PC-9 (cell line): Measurements from ENCODE around the gene NLK. TPM values are rescaled to one million over a fixed set of nuclear protein-coding genes. Genes with fewer than 3 reads are reported as not detected.

Source experiments
- BruUV-seq: library from RNA; stranded (reverse); fragments of 400-500 nt; replicated peaks from 2 replicates; lab custom pipeline; 2021; lab: Mats Ljungman, UMichigan
- CTCF ChIA-PET: fragments of 300-600 bp; sonication (Branson Sonifier 250); formaldehyde crosslinking; loops from one replicate; lab custom pipeline; 2022; ENCODE audit warnings: antibody characterized with exemption; lab: Charles Lee
- POLR2A ChIA-PET: fragments of 300-600 bp; sonication (Branson Sonifier 250); formaldehyde crosslinking; loops from one replicate; lab custom pipeline; 2022; ENCODE audit warnings: antibody characterized with exemption; ENCODE audit not compliant: unreplicated experiment; lab: Charles Lee
- DNase-seq, 2 experiments: peaks; one replicate each; pipeline versions ENCODE4 v3.0.0 to v3.0.0-alpha.2; 2015 to 2022; ENCODE audit warnings: mixed read lengths in 1 of 2
- H2AFZ ChIP-seq: fragments of 200-600 bp; sonication (generic); 2 replicates; pipeline ENCODE4 v1.8.1; 2017; ENCODE audit warnings: antibody characterized with exemption
- H3F3A ChIP-seq: fragments of 200-600 bp; sonication (generic); 2 replicates; pipeline ENCODE4 v1.8.1; 2017; ENCODE audit warnings: antibody characterized with exemption, mild to moderate bottlenecking, low read depth; ENCODE audit not compliant: insufficient read depth
- H3K27ac ChIP-seq: fragments of 200-600 bp; sonication (generic); 2 replicates; pipeline ENCODE4 v1.6.1; 2016; ENCODE audit warnings: mixed run types
- H3K27me3 ChIP-seq: fragments of 200-600 bp; sonication (generic); 2 replicates; pipeline ENCODE4 v1.6.1; 2016; ENCODE audit warnings: low read depth, mixed run types; ENCODE audit not compliant: insufficient read depth
- H3K36me3 ChIP-seq: fragments of 200-600 bp; sonication (generic); 2 replicates; pipeline ENCODE4 v1.6.1; 2016; ENCODE audit warnings: low read depth, mixed run types
- H3K4me1 ChIP-seq: fragments of 200-600 bp; sonication (generic); replicated peaks from 2 replicates; pipeline ENCODE4 v1.6.1; 2016; ENCODE audit warnings: mixed run types; ENCODE audit not compliant: insufficient read depth
- H3K4me2 ChIP-seq: fragments of 200-600 bp; sonication (generic); 2 replicates; pipeline ENCODE4 v1.6.1; 2017; ENCODE audit warnings: mixed run types
- H3K4me3 ChIP-seq: fragments of 200-600 bp; sonication (generic); 2 replicates; pipeline ENCODE4 v1.6.1; 2016; ENCODE audit warnings: mixed run types
- H3K79me2 ChIP-seq: fragments of 200-600 bp; sonication (generic); 2 replicates; pipeline ENCODE4 v1.6.1; 2017; ENCODE audit warnings: low read depth, mixed run types
- H3K9me2 ChIP-seq: fragments of 200-600 bp; sonication (generic); 2 replicates; pipeline ENCODE4 v1.8.1; 2017; ENCODE audit warnings: mild to moderate bottlenecking; ENCODE audit not compliant: insufficient read depth
- H3K9me3 ChIP-seq: fragments of 200-600 bp; sonication (generic); 2 replicates; pipeline ENCODE4 v1.8.1; 2016; ENCODE audit warnings: low read depth; ENCODE audit not compliant: insufficient read depth
- H4K20me1 ChIP-seq: fragments of 200-600 bp; sonication (generic); 2 replicates; pipeline ENCODE4 v1.8.1; 2017; ENCODE audit not compliant: insufficient read depth
- CTCF ChIP-seq: fragments of 200-600 bp; sonication (generic); conservative IDR thresholded peaks from 2 replicates; pipeline ENCODE4 v1.6.1; 2017; ENCODE audit warnings: mixed run types, antibody characterized with exemption, mild to moderate bottlenecking, moderate library complexity
- EZH2 ChIP-seq: fragments of 200-600 bp; sonication (generic); IDR thresholded peaks from 2 replicates; pipeline ENCODE4 v1.8.0; 2017; ENCODE audit warnings: antibody characterized with exemption, low read depth
- intact Hi-C: fragments of 100-400 bp; cut with micrococcal nuclease; formaldehyde crosslinking; loops from one replicate; pipeline ENCODE4 v1.10.0; 2022; ENCODE audit not compliant: unreplicated experiment
- total RNA-seq: library from RNA; stranded (reverse); gene quantifications from 2 replicates; pipeline ENCODE4 v1.2.3, GENCODE V29; 2021

NLK gene
- total RNA-seq, 1 experiment from 2014 or later, result 20.7 TPM

- ChIA-PET CTCF (no interaction called here), POLR2A (no interaction called here)
- Histone ChIP-seq H3K9me2 (no peaks in the 10 kb centered on the region; the same call in 1 of the 2 replicates), H2AFZ (no peak overlapping the region), H3K27me3 (no peaks in the 10 kb centered on the region), H3F3A (no peaks in the 10 kb centered on the region), H3K27ac (no peak overlapping the region), H3K36me3 (peaks cover 6% of the 10 kb centered on the region; the same call in 1 of the 2 replicates), H4K20me1 (peaks cover 9% of the 10 kb centered on the region), H3K4me3 (no peak overlapping the region), H3K79me2 (peaks cover 84% of the 10 kb centered on the region), H3K4me1 (peaks cover 29% of the 10 kb centered on the region), H3K9me3 (no peaks in the 10 kb centered on the region), H3K4me2 (peak overlapping the region; percentile 85; the same call in 1 of the 2 replicates)
- intact Hi-C loops, result loop anchor here (10.0 kb wide), 1 partner anchor 61 kb away; no protein-coding TSS in a partner anchor
- TF ChIP-seq EZH2 (no peak), CTCF (no peak)
- no peak for DNase-seq
- no TSS peak for BruUV-seq
Measured at GRCh38 chr17:28045304-28045703, 2.8 kb downstream of the NLK start.

GRCh38 chr17:28046034-28046825 lies 3.8 kb downstream of the NLK start:
- H3K4me2 ChIP-seq, result no peak overlapping the region
- intact Hi-C loops, result loop anchor here (10.0 kb wide), 1 partner anchor 61 kb away; no protein-coding TSS in a partner anchor
- BruUV-seq, result no TSS peak
- no peak overlapping the region for H2AFZ ChIP-seq
- no peaks in the 10 kb centered on the region for H3F3A ChIP-seq
- no peak for DNase-seq
- ChIA-PET POLR2A (no interaction called here), CTCF (no interaction called here)
- TF ChIP-seq CTCF (no peak), EZH2 (no peak)
- no peaks in the 10 kb centered on the region for H3K27me3 ChIP-seq
- H4K20me1 ChIP-seq, result peaks cover 9% of the 10 kb centered on the region
- peaks cover 6% of the 10 kb centered on the region; the same call in 1 of the 2 replicates for H3K36me3 ChIP-seq
- H3K4me1 ChIP-seq, result peaks cover 29% of the 10 kb centered on the region
- H3K27ac ChIP-seq, result no peak overlapping the region
- no peaks in the 10 kb centered on the region; the same call in 1 of the 2 replicates for H3K9me2 ChIP-seq
- peaks cover 91% of the 10 kb centered on the region for H3K79me2 ChIP-seq
- no peak overlapping the region for H3K4me3 ChIP-seq
- H3K9me3 ChIP-seq, result no peaks in the 10 kb centered on the region

GRCh38 chr17:28047806-28048205 lies 5.3 kb downstream of the NLK start:
- Histone ChIP-seq H3K79me2 (peaks cover 92% of the 10 kb centered on the region), H3K27me3 (no peaks in the 10 kb centered on the region), H3K4me1 (peaks cover 23% of the 10 kb centered on the region), H3K9me3 (no peaks in the 10 kb centered on the region), H2AFZ (no peak overlapping the region), H3K4me3 (no peak overlapping the region), H3K27ac (no peak overlapping the region), H4K20me1 (peaks cover 13% of the 10 kb centered on the region), H3K9me2 (no peaks in the 10 kb centered on the region; the same call in 1 of the 2 replicates), H3K4me2 (no peak overlapping the region), H3F3A (no peaks in the 10 kb centered on the region), H3K36me3 (peaks cover 6% of the 10 kb centered on the region; the same call in 1 of the 2 replicates)
- ChIA-PET POLR2A (no interaction called here), CTCF (no interaction called here)
- TF ChIP-seq CTCF (no peak), EZH2 (no peak)
- no TSS peak for BruUV-seq
- no peak for DNase-seq
- intact Hi-C loops, result loop anchor here (10.0 kb wide), 1 partner anchor 63 kb away; no protein-coding TSS in a partner anchor
